Activated T-cell treated with anti-CD3 and anti-CD28 coated beads, Interleukin-2, amount 50 U/mL, for 72 hours (primary cell): ENCODE data around the gene KRTAP5-5. TPM values are rescaled to one million over a fixed set of nuclear protein-coding genes. Genes with fewer than 3 reads are reported as not detected.
"Not testable (repeated sequence)": the region's sequence is repeated elsewhere in the genome, so short reads cannot be mapped to it uniquely, and the experiment has no call there.

ENCODE experiments used
- ATAC-seq, 2 donors: fragments of 150-1000 bp; cut with Tn5 transposase; replicated peaks in 1 of 2; 2 replicates each; pipeline ENCODE4 v1.10.0; 2021; ENCODE audit warnings: moderate library complexity in 2 of 2, mild to moderate bottlenecking in 1 of 2
- DNase-seq, 2 donors: peaks; one replicate each; pipeline ENCODE4 v3.0.0; 2021 to 2022; ENCODE audit warnings: mixed read lengths in 1 of 2
- H3K27ac Mint-ChIP-seq: one replicate; pipeline ENCODE4 v1.8.0; 2022; ENCODE audit warnings: mild to moderate bottlenecking, moderate library complexity, mixed read lengths
- H3K27me3 Mint-ChIP-seq: one replicate; pipeline ENCODE4 v1.8.0; 2022; ENCODE audit warnings: low read depth, mixed read lengths
- H3K36me3 Mint-ChIP-seq, 2 donors: one replicate each; pipeline ENCODE4 v1.8.0; 2022; ENCODE audit warnings: mixed read lengths in 2 of 2, mild to moderate bottlenecking in 1 of 2; ENCODE audit not compliant: insufficient read depth in 2 of 2
- H3K4me1 Mint-ChIP-seq: one replicate; pipeline ENCODE4 v1.8.0; 2022; ENCODE audit warnings: low read depth, mixed read lengths
- H3K4me3 Mint-ChIP-seq, 2 donors: one replicate each; pipeline ENCODE4 v1.8.0; 2022; ENCODE audit warnings: mild to moderate bottlenecking in 2 of 2, mixed read lengths in 2 of 2, moderate library complexity in 2 of 2
- H3K9me3 Mint-ChIP-seq, 2 donors: one replicate each; pipeline ENCODE4 v1.8.0; 2022; ENCODE audit warnings: mixed read lengths in 2 of 2
- total RNA-seq, 2 donors: library from RNA; stranded (reverse); gene quantifications; one replicate each; pipeline ENCODE4 v1.2.3, GENCODE V29; 2022

KRTAP5-5 gene
- total RNA-seq, 2 donors from 2014 or later, result not detected

DNA sequence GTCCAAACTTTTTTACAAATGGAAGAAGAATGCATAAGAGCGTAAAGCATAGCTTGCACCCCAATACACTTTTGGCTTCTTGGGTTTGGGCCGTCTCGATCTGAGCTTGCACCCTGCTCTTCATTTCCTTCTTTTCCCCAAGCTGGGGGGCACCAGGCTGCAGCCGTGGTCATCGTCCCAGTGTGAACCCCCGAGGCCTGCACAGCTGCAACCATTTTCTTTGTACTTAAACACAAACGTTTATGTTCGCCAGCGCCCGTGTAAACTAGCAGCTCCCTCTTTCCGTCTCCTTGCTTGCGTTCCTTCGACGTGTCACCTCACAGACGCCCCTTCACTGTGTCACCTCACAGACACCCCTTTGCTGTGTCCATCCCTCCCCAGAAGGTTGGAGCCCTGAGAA, 10.1 kb downstream of the KRTAP5-5 start:
- DNase-seq (no peak), ATAC-seq (no peak)
- Mint-ChIP-seq H3K4me3 (no peak overlapping the region), H3K27ac (no peak overlapping the region), H3K36me3 (no peaks in the 10 kb centered on the region), H3K9me3 (no peaks in the 10 kb centered on the region), H3K27me3 (peaks cover 5% of the 10 kb centered on the region), H3K4me1 (no peaks in the 10 kb centered on the region)

DNA sequence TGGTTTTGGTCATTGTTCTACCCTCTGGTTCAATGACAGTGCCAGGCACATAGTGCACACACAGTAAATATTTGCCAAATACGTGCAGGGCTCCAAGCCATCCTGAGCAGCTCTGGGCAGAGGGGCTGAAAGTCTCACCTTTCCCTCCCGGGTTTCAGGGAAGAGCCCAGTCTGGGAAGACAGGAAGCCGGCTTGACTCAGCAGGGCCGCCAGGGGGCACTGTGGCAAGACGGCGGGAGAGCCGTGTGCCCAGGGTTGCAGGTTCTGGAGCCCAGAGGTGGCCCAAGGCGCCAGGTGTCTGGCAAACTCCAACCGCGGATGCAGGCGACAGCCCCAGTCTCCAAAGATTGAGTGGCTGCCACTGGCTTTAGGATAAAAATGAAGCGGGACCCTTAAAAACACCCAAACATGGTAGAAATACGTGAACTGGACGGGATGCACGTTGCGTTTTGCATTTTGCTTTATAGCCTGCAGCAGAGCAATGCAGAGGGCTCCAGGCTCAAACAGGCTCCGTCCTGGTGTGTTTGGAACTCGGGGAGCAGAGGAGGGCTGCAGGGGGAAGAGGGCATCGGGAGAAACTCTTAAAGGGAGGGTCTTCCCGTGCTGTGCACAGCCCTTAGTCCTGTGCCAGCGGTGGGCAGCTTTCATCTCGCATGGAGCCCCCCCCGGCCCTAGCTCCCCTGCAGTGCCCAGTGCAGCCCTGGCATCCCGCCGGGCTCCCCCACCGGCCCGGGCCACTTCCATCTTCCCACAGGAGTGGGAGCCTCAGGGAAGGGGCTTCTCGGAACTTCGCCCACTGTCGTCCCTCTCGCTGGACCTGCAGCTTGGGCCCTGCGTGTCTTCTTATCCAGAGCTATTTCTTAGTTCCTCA, 10.7 kb downstream of the KRTAP5-5 start:
- H3K36me3 Mint-ChIP-seq, result no peaks in the 10 kb centered on the region
- no peaks in the 10 kb centered on the region for H3K9me3 Mint-ChIP-seq
- DNase-seq, result peak; percentile 29 to 42
- no peak overlapping the region for H3K27ac Mint-ChIP-seq
- H3K27me3 Mint-ChIP-seq, result peaks cover 5% of the 10 kb centered on the region
- ATAC-seq, result no peak
- H3K4me3 Mint-ChIP-seq, result no peak overlapping the region
- H3K4me1 Mint-ChIP-seq, result no peaks in the 10 kb centered on the region

DNA sequence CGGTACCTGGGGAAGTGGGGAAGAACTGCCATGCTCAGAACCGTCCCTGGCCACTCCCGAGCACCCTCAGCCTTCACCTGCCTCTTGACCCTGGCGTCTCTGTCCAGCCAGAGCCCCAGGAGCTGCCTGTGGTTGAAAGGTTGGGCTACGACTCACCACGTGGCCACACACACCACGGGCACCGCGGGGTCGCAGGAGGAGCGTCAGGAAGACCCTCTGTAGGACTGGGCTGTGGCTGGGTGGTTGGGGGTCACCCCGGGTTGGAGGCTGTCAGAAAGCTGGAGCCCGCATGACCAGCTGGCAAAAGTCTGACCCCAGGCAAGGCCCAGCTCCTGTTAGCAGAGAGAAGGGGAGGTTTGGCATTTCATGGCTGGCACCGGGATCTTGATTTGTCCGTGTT, 11.5 kb downstream of the KRTAP5-5 start:
- H3K36me3 Mint-ChIP-seq, result no peaks in the 10 kb centered on the region
- H3K27ac Mint-ChIP-seq, result no peak overlapping the region
- no peak for ATAC-seq
- no peak for DNase-seq
- H3K9me3 Mint-ChIP-seq, result no peaks in the 10 kb centered on the region
- peaks cover 5% of the 10 kb centered on the region for H3K27me3 Mint-ChIP-seq
- H3K4me1 Mint-ChIP-seq, result no peaks in the 10 kb centered on the region
- H3K4me3 Mint-ChIP-seq, result no peak overlapping the region

DNA sequence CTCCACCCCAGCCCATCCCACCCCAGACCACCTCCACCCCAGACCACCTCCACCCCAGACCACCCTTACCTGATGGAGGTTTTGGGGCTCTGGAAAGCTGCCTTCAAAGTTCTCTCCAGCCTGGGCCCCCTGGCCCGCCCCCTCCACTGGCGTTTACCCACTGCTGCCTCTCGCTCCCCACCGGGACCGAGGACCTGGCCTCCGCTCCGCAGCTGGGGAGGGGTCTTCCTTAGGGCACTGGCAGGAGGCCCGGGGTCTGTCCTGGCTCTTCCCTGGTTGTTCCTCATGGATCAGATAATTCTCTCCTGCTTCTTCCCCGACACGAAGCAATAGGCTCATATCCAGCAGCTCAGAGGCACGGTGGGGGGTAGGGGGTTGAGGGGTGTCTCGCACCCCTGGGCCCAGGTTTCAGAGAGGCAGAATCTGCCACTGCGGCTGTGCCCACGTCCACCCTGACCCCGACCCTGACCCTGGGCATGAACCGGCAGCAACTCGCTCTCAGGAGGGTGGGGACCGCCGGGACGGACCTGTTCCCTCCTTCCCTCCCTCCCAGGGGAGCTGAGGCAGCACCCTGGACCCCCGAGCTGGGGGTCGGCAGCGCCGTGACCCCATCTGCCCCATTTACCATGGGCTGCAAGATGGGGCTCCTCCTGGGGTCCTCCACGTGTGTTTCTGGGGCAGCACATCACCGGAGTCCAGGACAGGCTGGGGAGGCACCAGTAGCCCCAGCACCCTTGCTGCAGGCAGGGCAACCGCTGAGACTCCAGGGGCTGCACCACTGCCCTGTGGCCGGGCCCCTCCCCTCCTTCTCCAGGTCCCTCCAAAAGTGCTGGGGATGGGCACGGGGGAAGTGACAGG, 12.9 kb downstream of the KRTAP5-5 start:
- no peaks in the 10 kb centered on the region for H3K4me1 Mint-ChIP-seq
- no peak overlapping the region for H3K4me3 Mint-ChIP-seq
- H3K9me3 Mint-ChIP-seq, result no peaks in the 10 kb centered on the region
- no peaks in the 10 kb centered on the region for H3K36me3 Mint-ChIP-seq
- H3K27ac Mint-ChIP-seq, result no peak overlapping the region
- peaks cover 5% of the 10 kb centered on the region for H3K27me3 Mint-ChIP-seq
- ATAC-seq (no peak), DNase-seq (no peak)

DNA sequence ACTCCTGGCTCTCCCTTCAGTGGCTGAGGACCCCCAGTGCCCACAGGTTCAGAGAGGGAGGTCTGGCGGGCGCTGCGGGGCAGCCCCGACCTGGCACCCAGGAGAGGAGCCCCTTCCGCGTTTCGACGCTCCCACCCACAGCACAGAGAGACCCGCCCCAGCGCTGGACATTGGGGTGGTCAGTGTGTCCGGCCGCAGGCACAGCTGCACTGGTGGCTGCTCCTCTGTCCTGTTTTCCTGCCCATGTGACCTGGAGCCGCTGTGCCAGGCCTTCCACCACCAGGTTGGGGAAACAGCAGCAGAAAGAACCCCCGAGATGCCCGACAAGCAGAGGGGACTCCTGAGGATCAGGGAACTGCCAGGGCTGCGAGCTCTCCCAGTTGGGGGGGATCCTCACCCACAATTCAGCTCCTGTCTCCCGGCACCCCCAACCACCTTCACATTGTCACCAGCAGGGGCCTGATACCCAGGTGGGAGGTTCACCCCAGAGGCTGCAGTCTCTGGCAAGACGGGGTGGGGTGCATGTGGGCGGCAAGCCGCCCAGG, 13.6 kb downstream of the KRTAP5-5 start:
- ATAC-seq (no peak), DNase-seq (no peak)
- H3K4me1 Mint-ChIP-seq, result no peaks in the 10 kb centered on the region
- H3K36me3 Mint-ChIP-seq, result no peaks in the 10 kb centered on the region
- peaks cover 5% of the 10 kb centered on the region for H3K27me3 Mint-ChIP-seq
- no peak overlapping the region for H3K27ac Mint-ChIP-seq
- H3K4me3 Mint-ChIP-seq, result no peak overlapping the region
- H3K9me3 Mint-ChIP-seq, result no peaks in the 10 kb centered on the region

DNA sequence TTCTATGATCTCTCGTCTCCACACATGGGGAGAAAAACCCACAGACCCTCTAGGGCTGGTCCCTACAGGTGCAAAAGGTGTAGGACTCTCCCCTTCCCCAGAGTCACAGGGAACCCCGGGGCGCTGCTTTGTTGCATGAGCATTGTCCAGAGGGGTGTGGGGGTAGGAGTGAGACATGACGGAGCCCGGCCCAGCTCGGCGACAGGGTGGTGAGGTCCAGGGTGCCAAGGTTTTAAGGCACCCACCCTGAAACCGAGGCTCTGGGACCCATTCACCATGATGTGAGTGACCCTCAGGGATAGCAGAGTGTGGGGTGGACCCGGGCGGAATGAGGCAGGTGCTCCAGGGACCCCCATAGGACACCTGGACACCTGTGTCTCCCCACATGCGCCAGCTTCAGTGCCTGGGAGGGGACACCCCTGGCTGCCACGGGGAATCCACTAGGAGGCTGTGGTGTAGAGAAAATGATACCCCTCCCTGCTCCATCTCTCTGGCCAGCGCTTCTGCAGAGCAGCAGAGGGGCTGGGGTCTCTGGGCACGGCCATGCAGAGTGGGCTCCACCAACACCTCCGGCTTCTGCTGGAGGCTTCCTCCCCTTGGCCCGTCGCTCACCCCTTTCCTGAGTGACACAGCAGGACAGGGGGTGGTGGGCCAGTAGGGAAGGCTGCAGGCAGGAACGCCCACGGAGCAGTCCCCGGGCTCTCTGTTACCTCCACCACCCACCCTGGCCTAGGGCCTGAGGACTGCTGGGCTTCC, 15.2 kb downstream of the KRTAP5-5 start:
- DNase-seq (no peak), ATAC-seq (no peak)
- Mint-ChIP-seq H3K27me3 (peaks cover 5% of the 10 kb centered on the region), H3K9me3 (no peaks in the 10 kb centered on the region), H3K27ac (no peak overlapping the region), H3K36me3 (no peaks in the 10 kb centered on the region), H3K4me1 (no peaks in the 10 kb centered on the region), H3K4me3 (no peak overlapping the region)

DNA sequence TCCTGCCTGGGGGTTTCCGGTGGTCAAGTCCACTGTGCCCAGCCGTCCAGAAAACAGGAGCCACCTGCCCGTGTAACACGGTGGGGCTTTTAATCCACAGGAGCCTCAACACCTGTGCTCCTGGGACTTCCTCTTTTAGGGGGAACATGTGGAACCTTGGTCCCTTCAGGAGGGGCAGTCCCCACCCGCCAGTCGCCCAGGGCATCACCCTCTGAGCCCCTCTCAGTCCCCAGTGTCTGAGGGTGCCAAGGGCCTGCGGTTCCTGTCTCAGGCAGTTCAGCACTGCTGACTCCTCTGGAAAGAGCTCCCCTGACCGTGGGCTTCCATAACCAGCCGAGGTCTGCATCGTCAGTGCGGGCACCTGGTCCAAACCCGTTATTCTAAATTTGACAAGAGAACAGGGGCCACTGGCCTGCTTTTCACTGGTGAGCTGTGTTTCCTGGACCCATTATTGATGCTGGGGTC, 15.8 kb downstream of the KRTAP5-5 start:
- no peaks in the 10 kb centered on the region for H3K9me3 Mint-ChIP-seq
- H3K4me3 Mint-ChIP-seq, result no peak overlapping the region
- peaks cover 5% of the 10 kb centered on the region for H3K27me3 Mint-ChIP-seq
- DNase-seq, result no peak
- no peak for ATAC-seq
- H3K4me1 Mint-ChIP-seq, result no peaks in the 10 kb centered on the region
- H3K27ac Mint-ChIP-seq, result no peak overlapping the region
- no peaks in the 10 kb centered on the region for H3K36me3 Mint-ChIP-seq

DNA sequence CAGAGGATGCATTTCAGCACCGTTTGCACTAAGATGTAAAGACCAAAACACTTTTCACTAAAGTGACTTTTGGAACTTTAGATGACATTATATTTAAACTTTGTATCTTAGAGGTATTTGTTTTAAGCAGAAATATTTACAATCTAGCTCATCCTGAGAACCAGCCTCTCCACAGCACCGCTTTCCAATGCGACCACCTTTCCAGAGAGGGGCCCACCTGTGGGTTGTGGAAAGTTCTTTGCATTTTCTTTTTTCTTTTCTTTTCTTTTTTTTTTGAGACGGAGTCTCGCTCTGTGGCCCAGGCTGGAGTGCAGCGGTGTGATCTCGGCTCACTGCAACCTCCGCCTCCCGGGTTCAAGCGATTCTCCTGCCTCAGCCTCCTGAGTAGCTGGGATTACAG, 17.0 kb downstream of the KRTAP5-5 start:
- not testable (repeated sequence) for H3K9me3 Mint-ChIP-seq, H3K4me1 Mint-ChIP-seq, ATAC-seq, DNase-seq, H3K27me3 Mint-ChIP-seq, H3K27ac Mint-ChIP-seq, H3K4me3 Mint-ChIP-seq, H3K36me3 Mint-ChIP-seq

DNA sequence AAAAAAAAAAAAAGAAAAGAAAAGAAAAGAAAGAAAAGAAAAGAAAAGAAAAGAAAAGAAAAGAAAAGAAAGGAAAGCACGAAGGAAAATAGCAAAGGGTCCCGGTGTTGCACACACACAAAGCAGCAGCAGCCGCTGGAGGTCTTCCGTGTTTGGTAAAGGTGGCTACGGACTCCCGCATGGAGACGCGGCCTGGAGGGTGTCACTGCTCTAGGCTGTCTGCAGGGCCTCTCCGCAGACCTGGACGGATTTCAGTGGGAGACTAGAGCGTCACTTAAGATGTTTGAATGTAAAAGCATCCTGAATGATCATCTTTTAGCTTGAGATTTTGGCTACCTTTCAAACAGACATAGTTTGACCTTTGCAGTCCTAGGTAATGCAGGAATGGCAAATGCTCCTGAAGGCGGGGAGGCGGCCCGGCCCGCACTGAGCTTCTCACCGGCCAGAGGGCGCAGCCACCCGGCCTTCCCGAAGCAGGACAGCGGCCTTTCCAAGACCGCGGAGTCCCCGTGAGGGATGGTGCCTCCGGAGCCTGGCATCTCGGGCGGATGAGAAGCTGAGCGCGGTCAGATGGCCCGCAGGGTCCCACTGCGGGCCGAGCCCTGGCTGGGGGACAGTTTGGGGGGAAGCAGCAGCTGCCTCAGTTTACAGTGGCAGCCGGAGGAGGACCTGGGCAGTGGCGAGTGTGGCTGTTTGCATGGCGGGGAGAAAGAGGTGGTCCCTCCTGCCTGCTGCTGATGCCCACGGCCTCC, 18.5 kb downstream of the KRTAP5-5 start:
- Mint-ChIP-seq H3K9me3 (no peaks in the 10 kb centered on the region), H3K4me1 (no peaks in the 10 kb centered on the region), H3K27ac (no peak overlapping the region), H3K4me3 (no peak overlapping the region), H3K36me3 (no peaks in the 10 kb centered on the region), H3K27me3 (peaks cover 5% of the 10 kb centered on the region)
- DNase-seq, result no peak
- no peak for ATAC-seq

DNA sequence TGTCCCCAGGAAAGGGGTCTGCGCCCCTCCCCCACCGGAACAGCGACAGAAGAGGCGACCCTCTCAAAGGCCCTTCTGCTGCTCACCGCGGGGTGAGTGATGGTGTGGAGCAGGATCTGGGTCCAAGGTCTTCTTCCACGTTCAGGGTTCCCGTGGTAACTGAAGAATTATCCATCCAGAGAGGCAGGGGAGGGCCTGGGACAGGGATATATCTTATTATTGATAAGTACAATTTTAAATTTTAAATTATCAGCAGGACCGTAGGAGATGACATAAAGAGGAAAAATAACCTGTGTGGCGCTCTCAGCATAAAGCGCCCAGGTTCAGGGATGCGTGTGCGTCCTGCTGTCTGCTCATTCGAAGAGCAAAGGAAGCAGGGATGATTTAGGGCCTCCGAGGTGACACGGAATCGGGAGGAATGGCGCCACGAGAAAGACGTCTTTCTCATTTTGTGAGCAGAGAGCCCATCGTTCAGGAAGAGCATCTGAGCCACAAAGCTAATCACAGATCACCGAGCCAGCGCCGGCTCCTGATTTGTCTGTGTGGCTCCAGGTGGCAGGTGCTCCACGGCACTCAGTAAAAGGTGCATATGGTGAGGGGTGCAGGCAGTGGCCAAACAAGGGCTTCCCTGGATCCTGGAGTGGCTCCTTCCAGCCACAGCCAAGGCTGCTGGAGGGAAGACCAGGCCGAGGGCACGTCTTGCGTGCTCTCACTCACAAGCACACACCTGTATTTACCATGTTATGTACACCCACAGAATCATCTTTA, 19.3 kb downstream of the KRTAP5-5 start:
- Mint-ChIP-seq H3K9me3 (no peaks in the 10 kb centered on the region), H3K36me3 (no peaks in the 10 kb centered on the region), H3K4me1 (no peaks in the 10 kb centered on the region), H3K4me3 (no peak overlapping the region), H3K27me3 (peaks cover 5% of the 10 kb centered on the region), H3K27ac (no peak overlapping the region)
- DNase-seq (no peak), ATAC-seq (no peak)

DNA sequence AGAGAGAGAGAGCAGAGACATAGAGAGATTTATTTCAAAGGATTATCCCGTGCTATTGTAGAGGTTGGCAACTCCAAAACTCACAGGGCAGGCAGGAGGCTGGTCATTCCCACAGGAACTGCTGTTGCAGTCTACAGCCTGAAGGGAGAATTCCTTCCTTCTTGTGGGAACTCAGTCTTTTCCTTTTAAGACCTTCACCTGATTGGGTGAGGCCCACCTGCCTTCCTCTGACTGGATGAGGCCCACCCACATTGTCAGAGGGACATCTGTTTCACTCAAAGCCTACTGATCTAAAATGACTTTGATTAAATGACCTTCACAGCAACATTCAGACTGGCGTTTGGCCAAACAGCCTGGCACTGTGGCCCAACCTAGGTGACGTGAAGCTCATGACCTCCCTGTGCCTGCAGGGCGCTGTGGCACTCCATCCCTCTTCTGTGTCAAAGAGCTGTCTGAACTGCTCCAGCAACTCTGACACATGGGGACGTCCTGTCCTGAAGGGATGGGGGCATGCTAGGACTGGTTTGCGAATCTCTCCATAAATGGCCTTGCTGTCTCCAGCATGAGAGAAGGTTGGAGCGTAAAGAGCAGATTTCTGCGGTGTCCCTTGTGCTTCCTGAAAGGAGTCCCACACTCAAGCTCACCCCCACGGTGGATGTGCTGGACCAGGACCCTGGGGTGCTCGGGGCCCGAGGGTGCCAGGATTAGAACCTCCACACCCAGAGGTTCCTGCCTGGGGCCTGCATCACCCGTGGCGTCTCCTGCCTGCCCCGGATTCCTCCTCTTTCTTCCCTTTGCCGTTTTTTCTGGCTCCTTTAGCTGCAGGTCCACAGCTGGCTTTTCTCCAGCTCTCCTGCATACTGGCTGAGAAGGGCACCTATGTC, 20.7 kb downstream of the KRTAP5-5 start:
- no peak for DNase-seq
- Mint-ChIP-seq H3K27ac (no peak overlapping the region), H3K4me3 (no peak overlapping the region), H3K27me3 (peaks cover 6% of the 10 kb centered on the region), H3K9me3 (no peaks in the 10 kb centered on the region), H3K4me1 (no peaks in the 10 kb centered on the region), H3K36me3 (no peaks in the 10 kb centered on the region)
- ATAC-seq, result no peak
